DOHH2 (cell line): ENCODE data around the gene RETREG2.

Experiments
- H3F3A ChIP-seq: fragments of 200-600 bp; sonication (generic), shearing (Covaris generic); 2 replicates; pipeline ENCODE4 v1.6.0; 2016; ENCODE audit warnings: antibody characterized with exemption, mild to moderate bottlenecking; ENCODE audit not compliant: control insufficient read depth, insufficient read depth
- H3K27ac ChIP-seq: fragments of 200-600 bp; sonication (generic); 2 replicates; pipeline ENCODE4 v1.5.1; 2014; ENCODE audit warnings: low read depth, mild to moderate bottlenecking, low read length, moderate library complexity
- H3K27me3 ChIP-seq: fragments of 200-600 bp; sonication (generic); 2 replicates; pipeline ENCODE4 v1.6.1; 2014; ENCODE audit warnings: mild to moderate bottlenecking, low read length, mixed read lengths; ENCODE audit not compliant: control insufficient read depth
- H3K36me3 ChIP-seq: fragments of 200-600 bp; sonication (generic); 2 replicates; pipeline ENCODE4 v1.6.1; 2014; ENCODE audit warnings: mild to moderate bottlenecking, low read length, moderate library complexity, mixed read lengths; ENCODE audit not compliant: control insufficient read depth
- H3K4me1 ChIP-seq: fragments of 200-600 bp; sonication (generic); 2 replicates; pipeline ENCODE4 v1.6.1; 2014; ENCODE audit warnings: mild to moderate bottlenecking, low read length, mixed read lengths; ENCODE audit not compliant: control insufficient read depth
- H3K4me2 ChIP-seq: fragments of 200-600 bp; sonication (generic); 2 replicates; pipeline ENCODE4 v1.6.0; 2014; ENCODE audit warnings: mild to moderate bottlenecking, low read length, moderate library complexity
- H3K4me3 ChIP-seq: fragments of 200-600 bp; sonication (generic); 2 replicates; pipeline ENCODE4 v1.5.1; 2014; ENCODE audit warnings: mild to moderate bottlenecking, low read length, mixed read lengths
- H3K79me2 ChIP-seq: fragments of 200-600 bp; sonication (generic); 2 replicates; pipeline ENCODE4 v1.6.1; 2014; ENCODE audit warnings: mild to moderate bottlenecking, low read length, mixed read lengths; ENCODE audit not compliant: control insufficient read depth
- H3K9me2 ChIP-seq: fragments of 200-600 bp; sonication (generic); replicated peaks from 2 replicates; pipeline ENCODE4 v1.6.1; 2014; ENCODE audit warnings: mild to moderate bottlenecking, low read length, mixed read lengths; ENCODE audit not compliant: control insufficient read depth
- H3K9me3 ChIP-seq: fragments of 200-600 bp; sonication (generic); 2 replicates; pipeline ENCODE4 v1.6.1; 2014; ENCODE audit warnings: antibody characterized with exemption, low read length, mixed read lengths; ENCODE audit not compliant: control insufficient read depth, insufficient read depth
- H4K20me1 ChIP-seq: fragments of 200-600 bp; sonication (generic); 2 replicates; pipeline ENCODE4 v1.6.0; 2014; ENCODE audit warnings: low read depth, mild to moderate bottlenecking, antibody characterized with exemption, low read length, moderate library complexity; ENCODE audit not compliant: control insufficient read depth, insufficient read depth
- EZH2phosphoT487 ChIP-seq: fragments of 200-600 bp; sonication (generic); IDR thresholded peaks from 2 replicates; pipeline ENCODE4 v1.6.1; 2017; ENCODE audit warnings: borderline replicate concordance, mild to moderate bottlenecking, antibody characterized with exemption, low read length, moderate library complexity, mixed read lengths
- TF ChIP-seq, protein P1 (sequence below): fragments of 200-600 bp; sonication (generic); IDR thresholded peaks from one replicate; pipeline ENCODE4 v1.5.1; 2014; ENCODE audit warnings: antibody characterized with exemption, mild to moderate bottlenecking, low read depth, low read length; ENCODE audit not compliant: poor library complexity, severe bottlenecking

RETREG2 gene

DNA sequence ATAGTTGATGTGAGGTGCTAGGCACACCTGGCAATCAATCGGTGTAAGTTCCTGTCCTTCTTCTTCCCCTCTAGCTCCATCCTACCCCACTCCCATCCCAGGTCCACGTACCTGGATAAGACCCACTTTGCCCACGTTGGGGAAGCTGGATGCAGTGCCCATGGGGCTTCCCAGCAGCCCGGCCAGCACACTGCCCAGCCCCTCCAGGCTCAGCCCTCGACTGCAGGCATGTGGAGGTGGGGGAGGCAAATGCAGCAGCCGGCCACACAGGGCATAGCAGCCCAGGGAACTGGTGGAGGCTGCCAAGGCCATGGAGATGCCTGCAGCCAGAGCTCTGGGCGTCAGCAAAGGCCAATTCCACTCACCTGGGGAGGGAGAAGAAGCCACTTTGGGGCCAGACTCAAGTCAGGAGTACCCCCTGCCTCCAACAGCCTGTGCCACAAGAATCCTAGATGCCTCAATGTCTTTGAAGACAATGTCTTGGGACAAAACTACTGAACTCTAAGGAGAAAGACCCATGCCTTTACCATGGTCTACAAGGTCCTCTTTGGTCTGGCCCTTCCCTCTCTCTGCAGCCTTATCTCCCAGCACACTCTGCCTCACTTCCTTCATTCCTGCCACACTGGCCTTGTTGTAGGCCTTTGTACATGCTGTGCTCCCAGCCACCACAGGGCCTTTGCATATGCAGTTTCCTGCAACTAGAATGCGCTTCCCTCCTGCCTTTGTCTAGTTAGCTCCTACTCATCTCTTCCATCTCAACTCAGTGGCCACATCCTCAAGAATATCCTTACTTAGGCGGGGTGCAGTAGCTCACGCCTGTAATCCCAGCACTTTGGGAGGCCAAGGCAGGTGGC lies 12.8 kb upstream of the RETREG2 start:
- peaks cover 9% of the 10 kb centered on the region for H3K4me1 ChIP-seq
- no peaks in the 10 kb centered on the region for H3K79me2 ChIP-seq
- H3K27me3 ChIP-seq, result no peaks in the 10 kb centered on the region
- no peaks in the 10 kb centered on the region for H3K9me3 ChIP-seq
- peaks cover 3% of the 10 kb centered on the region; the same call in 1 of the 2 replicates for H4K20me1 ChIP-seq
- H3K4me3 ChIP-seq, result no peak overlapping the region
- H3K36me3 ChIP-seq, result no peaks in the 10 kb centered on the region; the same call in 1 of the 2 replicates
- H3K9me2 ChIP-seq, result no peaks in the 10 kb centered on the region
- H3K27ac ChIP-seq, result no peak overlapping the region
- H3K4me2 ChIP-seq, result no peak overlapping the region
- no peak for TF ChIP-seq EZH2phosphoT487
- TF ChIP-seq, protein P1, sequence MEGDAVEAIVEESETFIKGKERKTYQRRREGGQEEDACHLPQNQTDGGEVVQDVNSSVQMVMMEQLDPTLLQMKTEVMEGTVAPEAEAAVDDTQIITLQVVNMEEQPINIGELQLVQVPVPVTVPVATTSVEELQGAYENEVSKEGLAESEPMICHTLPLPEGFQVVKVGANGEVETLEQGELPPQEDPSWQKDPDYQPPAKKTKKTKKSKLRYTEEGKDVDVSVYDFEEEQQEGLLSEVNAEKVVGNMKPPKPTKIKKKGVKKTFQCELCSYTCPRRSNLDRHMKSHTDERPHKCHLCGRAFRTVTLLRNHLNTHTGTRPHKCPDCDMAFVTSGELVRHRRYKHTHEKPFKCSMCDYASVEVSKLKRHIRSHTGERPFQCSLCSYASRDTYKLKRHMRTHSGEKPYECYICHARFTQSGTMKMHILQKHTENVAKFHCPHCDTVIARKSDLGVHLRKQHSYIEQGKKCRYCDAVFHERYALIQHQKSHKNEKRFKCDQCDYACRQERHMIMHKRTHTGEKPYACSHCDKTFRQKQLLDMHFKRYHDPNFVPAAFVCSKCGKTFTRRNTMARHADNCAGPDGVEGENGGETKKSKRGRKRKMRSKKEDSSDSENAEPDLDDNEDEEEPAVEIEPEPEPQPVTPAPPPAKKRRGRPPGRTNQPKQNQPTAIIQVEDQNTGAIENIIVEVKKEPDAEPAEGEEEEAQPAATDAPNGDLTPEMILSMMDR, result no peak
- 0 out of 2 replicates have a peak, but pooled peaks cover 2% of the 10 kb centered on the region for H3F3A ChIP-seq

DNA sequence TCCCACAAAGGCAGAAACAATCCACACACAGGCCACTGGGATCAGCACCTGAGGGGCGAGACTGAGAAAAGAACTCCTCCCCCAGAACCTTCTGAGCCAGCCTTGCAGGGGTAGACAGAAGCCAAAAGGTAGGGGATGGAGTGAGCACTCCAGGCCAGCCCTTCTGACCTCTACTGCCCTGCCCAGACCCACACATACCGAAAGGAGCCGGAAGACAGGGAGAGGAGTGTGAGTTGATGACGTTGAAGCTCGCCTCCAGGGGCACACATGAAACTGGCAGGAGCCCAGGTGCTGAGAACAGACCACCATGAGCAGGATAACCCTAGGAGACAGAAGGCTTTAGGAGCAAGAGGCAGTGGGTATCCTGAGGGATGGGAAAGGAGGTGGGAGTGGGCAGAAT lies 10.1 kb upstream of the RETREG2 start:
- TF ChIP-seq EZH2phosphoT487, result no peak
- TF ChIP-seq, protein P1, result no peak
- H3K4me1 ChIP-seq, result no peaks in the 10 kb centered on the region
- no peaks in the 10 kb centered on the region for H3K9me3 ChIP-seq
- H3F3A ChIP-seq, result peaks cover 7% of the 10 kb centered on the region; the same call in 1 of the 2 replicates
- H3K36me3 ChIP-seq, result peaks cover 19% of the 10 kb centered on the region
- no peaks in the 10 kb centered on the region for H4K20me1 ChIP-seq
- no peak overlapping the region for H3K4me2 ChIP-seq
- no peaks in the 10 kb centered on the region for H3K9me2 ChIP-seq
- H3K27me3 ChIP-seq, result no peaks in the 10 kb centered on the region
- H3K79me2 ChIP-seq, result no peaks in the 10 kb centered on the region
- H3K4me3 ChIP-seq, result no peak overlapping the region
- H3K27ac ChIP-seq, result no peak overlapping the region

DNA sequence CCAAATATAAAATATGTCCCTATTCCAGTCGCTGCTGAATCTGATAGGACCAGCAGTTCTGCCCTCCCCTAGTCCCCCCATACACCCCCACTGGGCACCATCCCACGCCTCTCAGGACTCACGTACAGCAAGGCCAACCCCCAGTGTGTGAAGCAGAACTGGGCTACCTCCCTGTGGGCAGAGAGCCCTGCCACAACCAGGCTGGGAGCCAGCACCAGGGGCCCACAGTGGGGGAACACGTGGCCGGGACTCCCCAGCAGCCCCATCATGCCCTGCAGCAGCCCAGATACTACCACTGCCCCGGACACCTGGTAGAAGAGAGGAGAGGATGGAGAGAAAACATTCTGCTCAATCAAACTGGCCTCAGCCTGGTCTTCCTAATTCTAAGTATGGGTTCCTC lies 9.5 kb upstream of the RETREG2 start:
- peaks cover 7% of the 10 kb centered on the region; the same call in 1 of the 2 replicates for H3F3A ChIP-seq
- no peaks in the 10 kb centered on the region for H3K79me2 ChIP-seq
- no peak overlapping the region for H3K4me3 ChIP-seq
- H3K27ac ChIP-seq, result no peak overlapping the region
- peaks cover 22% of the 10 kb centered on the region for H3K36me3 ChIP-seq
- H3K27me3 ChIP-seq, result no peaks in the 10 kb centered on the region
- no peaks in the 10 kb centered on the region for H3K4me1 ChIP-seq
- no peaks in the 10 kb centered on the region for H3K9me2 ChIP-seq
- no peak overlapping the region for H3K4me2 ChIP-seq
- no peaks in the 10 kb centered on the region for H3K9me3 ChIP-seq
- TF ChIP-seq, protein P1, result no peak
- no peak for TF ChIP-seq EZH2phosphoT487
- H4K20me1 ChIP-seq, result no peaks in the 10 kb centered on the region
